KBM-7 (cell line): ENCODE results near the gene SULT1C3.
A peak's percentile ranks its signal among the peaks of the same experiment; 100 is the strongest.
"Not testable (repeated sequence)": the region's sequence is repeated elsewhere in the genome, so short reads cannot be mapped to it uniquely, and the experiment has no call there.

Source experiments
- DNase-seq: peaks from one replicate; pipeline ENCODE4 v3.0.0-alpha.2; 2015
- in situ Hi-C: fragments of 300-500 bp; cut with MboI; formaldehyde crosslinking; loops from 2 replicates; pipeline ENCODE4 v1.14.3; 2020; ENCODE audit warnings: low sequenced_read_pairs, low pct_unique_long_range_greater_than_20kb, mixed read lengths

Gene SULT1C3

DNA sequence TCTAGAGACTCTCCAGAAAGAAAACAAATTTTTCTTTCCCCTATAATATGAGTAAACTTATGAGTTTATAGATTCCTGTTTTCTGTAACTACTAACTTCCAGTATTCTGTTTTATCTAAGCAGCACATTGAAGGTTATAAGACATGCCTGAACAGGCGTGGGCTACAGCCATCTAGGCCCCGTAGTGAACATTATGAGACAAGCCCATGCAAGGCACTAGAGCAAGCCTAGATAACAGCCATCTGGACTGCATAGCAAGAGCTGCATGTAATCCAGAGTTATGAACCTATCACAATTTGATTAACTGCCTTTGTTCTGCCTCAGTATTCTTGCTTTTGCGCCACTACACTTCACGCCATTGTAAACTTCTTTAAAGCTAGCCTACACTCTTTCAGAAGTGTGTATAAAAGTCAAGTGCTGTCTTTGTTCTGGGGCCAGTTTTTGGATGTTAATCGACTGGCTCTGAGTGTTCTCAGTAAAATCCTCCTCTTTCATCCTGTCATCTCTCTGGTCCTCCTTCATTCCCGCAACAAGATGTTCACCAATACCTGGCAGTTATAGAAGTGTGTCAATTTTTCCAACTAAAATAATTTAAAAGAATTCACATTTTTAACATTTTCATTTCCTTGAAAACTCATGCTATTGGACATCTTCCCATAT is 3.0 kb upstream of the SULT1C3 start:
- in situ Hi-C loops: no loop called here
- DNase-seq: no peak

DNA sequence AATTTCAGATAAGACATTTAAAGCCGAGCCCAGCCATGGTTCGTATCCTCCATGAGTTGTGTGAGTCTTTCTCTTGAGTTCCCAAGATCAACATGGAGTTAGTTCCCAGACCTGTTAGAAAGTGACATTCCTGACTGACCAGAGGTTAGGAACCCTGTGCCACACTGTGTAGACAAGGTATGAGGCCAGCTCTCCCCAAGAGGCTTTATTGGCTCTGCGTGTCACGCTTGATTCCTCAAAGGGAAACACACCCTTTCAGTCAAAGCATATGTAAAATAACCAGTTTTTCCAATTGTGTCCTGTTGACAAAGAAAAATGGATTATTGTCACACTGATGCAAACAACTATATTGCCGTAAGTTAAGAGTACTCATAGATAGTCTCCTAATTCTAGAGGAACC is 1.2 kb downstream of the SULT1C3 start:
- no peak for DNase-seq
- in situ Hi-C loops: no loop called here

DNA sequence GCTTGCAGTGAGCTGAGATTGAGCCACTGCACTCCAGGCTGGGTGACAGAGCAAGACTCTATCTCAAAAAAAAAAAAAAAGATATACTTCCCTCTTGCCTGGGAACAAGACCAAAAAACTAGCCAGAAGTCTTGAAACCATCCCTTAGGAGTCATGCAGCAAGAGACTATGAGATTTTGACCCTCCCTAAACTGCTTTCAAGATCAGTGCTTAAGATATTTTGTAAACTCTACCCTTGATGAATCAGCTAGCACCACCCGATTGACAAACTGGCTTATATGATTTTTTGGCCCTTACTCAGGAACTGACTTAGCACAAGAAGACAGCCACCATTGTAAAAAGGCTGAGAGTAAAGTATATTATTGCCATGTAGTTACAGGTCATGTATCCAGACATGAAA is 3.8 kb downstream of the SULT1C3 start:
- DNase-seq: no peak
- in situ Hi-C loops: no loop called here

DNA sequence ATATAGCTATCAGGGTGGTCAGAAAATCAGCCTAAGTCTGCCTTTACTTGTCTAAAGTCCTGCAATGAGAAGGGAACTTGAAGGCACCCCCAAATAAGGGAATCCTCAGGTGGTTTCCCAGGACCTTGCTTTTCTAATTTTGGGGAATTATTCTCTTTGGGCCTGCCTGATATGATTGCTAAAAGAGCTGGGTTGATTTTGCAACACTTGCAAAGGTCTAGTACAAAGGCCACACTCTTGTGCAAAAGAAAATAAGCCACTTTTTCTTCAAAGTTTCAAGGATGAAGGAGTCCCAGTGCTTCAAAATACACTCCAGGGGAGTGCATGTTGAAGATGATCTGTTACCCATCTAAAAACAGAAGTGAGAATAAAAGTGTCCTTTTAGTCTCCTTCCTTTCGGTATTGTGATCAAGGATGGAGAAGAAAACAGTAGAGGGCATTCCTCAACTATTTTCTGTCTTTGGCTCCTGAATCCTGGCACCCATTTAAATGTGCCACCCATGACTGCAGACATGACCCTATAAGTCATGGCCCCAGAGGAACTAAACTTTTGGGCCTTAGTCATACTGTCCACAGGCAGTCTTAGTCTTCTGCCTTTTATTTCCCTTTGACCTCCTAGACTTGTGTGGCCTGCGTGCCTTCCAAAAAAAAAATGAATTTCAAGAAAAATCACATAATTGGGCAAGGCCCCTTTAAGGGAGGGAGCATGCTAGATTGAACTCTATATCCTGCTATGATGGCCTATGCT is 5.1 kb downstream of the SULT1C3 start:
- DNase-seq: no peak
- in situ Hi-C loops: no loop called here

DNA sequence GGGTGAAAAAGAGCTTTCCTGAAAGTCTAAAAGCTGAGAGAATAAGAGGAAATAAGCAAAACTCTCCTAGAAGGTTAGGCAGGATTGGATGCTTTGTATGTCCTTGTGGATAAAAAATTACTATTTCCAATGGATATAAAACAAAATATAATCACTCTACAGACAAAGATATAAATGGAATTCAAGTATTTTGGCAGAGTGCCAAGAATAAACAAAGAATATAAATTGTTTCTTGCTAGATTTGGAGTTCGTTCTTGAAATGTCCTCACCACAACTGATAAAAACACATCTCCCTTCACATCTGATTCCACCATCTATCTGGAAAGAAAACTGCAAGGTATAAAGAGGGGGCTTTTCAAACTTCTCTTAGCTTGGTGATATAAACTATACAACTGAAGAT is 13.3 kb downstream of the SULT1C3 start:
- in situ Hi-C loops: no loop called here
- DNase-seq: no peak

DNA sequence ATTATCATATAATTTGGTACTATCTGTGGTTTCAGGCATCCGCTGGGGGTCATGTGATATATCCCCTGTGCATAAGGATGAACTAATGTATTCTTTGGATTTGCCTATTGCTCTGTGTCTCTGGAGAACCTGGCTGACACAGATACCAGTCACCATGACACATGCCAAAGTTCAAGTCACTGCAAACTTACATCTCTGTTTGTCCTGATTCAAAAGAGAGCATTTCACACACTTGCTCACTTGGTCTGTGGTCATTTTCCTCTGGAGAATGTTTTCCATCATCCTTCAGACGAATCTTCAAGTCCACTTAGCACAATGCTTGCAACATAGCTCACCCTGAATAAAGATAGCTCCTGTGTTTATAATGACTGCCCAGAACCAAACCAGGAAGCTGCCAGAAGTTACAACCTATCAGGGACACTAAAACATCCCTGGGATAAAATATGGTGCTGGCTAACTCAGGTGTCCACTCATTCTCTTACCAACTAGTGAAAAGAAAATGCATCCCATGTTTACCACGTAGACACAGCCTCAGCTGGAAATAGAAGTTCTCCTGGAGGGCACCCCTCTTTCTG is 18.1 kb downstream of the SULT1C3 start:
- no peak for DNase-seq
- in situ Hi-C loops: no loop called here

- in situ Hi-C loops: no loop called here
These were observed 21.0 kb downstream of the SULT1C3 start for GRCh38 chr2:108260773-108261172.

GRCh38 chr2:108262036-108262435 is 22.3 kb downstream of the SULT1C3 start:
- no peak for DNase-seq
- in situ Hi-C loops: no loop called here

More at GRCh38 chr2:108260773-108261172, 21.0 kb downstream of the SULT1C3 start:
- no peak for DNase-seq

GRCh38 chr2:108263401-108263800 is 23.6 kb downstream of the SULT1C3 start:
- in situ Hi-C loops: no loop called here
- DNase-seq: no peak

GRCh38 chr2:108266218-108266617 is 26.4 kb downstream of the SULT1C3 start:
- no peak for DNase-seq

GRCh38 chr2:108267101-108267500 is 27.3 kb downstream of the SULT1C3 start:
- in situ Hi-C loops: no loop called here
- DNase-seq: peak; percentile 38

More at GRCh38 chr2:108266218-108266617, 26.4 kb downstream of the SULT1C3 start:
- in situ Hi-C loops: no loop called here

- no peak for DNase-seq
- in situ Hi-C loops: no loop called here
These were observed 28.2 kb downstream of the SULT1C3 start for GRCh38 chr2:108268001-108268400.

- DNase-seq: no peak
- in situ Hi-C loops: no loop called here
These were observed 30.6 kb downstream of the SULT1C3 start for GRCh38 chr2:108270346-108270745.

DNA sequence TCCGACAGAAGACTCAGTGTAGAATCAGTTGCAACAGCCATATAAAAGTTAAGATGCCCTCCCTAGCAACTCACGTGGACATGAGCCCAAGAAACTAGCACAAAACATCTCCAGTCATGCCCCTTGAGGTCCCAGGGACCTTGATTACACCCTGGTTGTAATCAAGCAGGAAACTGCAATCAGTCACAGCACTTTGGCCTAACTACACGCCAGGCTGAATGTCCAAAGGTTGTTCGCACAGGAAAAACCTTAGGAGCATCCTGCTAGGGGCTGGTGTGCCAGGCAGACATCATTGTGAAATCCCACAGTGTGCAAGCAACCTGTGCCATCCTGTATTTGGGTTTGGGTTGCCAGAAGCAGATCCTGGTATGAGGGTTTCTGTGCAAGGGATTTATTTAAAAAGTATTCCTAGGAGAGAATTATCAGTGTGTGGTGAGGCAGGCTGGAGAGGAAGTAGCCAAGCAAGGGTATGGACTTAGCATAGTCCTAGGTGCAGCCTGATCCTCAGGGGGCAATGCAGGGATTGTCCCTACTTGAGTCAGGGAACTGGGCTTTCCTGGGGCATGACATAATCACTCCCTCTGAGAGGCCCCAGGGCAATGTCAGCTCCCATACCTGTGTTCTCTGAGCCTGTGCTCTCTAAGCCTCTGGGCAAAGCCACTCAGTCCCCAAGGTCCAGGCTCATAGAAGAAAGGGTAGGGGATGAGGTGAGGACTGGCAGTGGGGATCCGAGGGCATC is 31.2 kb downstream of the SULT1C3 start:
- in situ Hi-C loops: no loop called here
- DNase-seq: no peak

DNA sequence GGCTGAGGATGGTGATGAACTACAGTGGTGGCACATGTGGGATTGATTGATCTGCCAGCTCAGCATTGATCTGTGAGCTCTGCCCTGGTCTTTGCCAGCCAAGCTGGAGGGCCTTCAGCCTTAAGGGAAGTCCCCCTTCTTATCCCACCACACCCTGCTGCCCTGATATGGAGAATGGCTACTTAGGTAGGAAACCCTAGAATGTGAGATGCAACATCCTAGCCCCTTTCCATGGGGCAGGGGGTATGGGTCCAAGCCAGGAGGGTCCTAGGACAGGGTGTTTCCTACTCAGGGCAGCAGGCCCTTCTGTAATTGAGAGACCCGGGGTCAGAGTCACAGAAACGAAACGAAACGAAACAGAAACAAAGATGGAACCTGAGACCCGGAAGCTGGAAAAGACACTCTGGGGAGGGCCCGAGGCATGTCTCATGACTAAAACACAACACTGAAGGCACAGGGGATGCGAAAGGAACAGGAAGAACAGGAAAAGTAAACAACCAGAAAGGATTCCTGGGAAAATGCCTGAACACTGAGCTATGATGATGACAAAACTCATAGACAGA is 32.0 kb downstream of the SULT1C3 start:
- in situ Hi-C loops: no loop called here
- no peak for DNase-seq

GRCh38 chr2:108278631-108279030 is 38.9 kb downstream of the SULT1C3 start:
- DNase-seq: no peak
- in situ Hi-C loops: no loop called here

DNA sequence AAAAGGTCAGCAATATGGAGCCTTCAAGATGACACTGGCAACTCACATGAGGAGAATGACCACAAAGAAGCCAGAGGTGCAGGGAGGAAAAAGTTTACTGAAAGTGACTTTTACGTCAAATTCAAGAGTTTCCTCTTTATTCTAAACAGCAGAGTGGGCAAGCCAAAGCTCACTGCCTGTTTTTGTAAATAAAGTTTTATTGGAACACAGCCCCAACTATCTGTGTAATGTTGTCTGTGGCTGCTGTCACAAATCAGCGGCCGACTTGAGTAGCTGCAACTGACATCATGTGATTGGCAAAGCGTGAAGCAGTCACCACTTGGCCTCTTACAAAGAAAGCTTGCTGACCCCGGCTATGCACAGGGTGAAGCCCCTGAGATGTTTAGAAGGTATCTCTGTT is 39.7 kb downstream of the SULT1C3 start:
- no peak for DNase-seq
- in situ Hi-C loops: no loop called here

GRCh38 chr2:108280466-108280865 is 40.7 kb downstream of the SULT1C3 start:
- in situ Hi-C loops: no loop called here
- no peak for DNase-seq

GRCh38 chr2:108284566-108284965 is 44.8 kb downstream of the SULT1C3 start:
- in situ Hi-C loops, DNase-seq: not testable (repeated sequence)
